Natural killer cell (primary cell): ENCODE results near the gene CYTH4. TPM values are rescaled to one million over a fixed set of nuclear protein-coding genes. Genes with fewer than 3 reads are reported as not detected.

ENCODE experiments used
- ATAC-seq, 3 donors: fragments of 150-1000 bp in 2 of 3; fragments of 200-7000 bp in 1 of 3; cut with Tn5 transposase; 1 replicate in 1 of 3; 2 replicates in 2 of 3; pipeline ENCODE4 v1.10.0; 2021; ENCODE audit warnings: mild to moderate bottlenecking in 2 of 3, moderate library complexity in 2 of 3
- DNase-seq, 2 donors: peaks; one replicate each; pipeline versions ENCODE4 v3.0.0 to v3.0.0-alpha.2; 2013 to 2021; ENCODE audit warnings: mixed read lengths in 1 of 2
- H3K27ac ChIP-seq: one replicate; pipeline ENCODE4 v1.5.1; 2013; ENCODE audit warnings: mild to moderate bottlenecking, low read length
- H3K27me3 ChIP-seq: one replicate; pipeline ENCODE4 v1.6.1; 2013; ENCODE audit warnings: low read length; ENCODE audit not compliant: control insufficient read depth, insufficient read depth
- H3K36me3 ChIP-seq: one replicate; pipeline ENCODE4 v1.6.1; 2013; ENCODE audit warnings: low read length; ENCODE audit not compliant: control insufficient read depth, insufficient read depth
- H3K4me1 ChIP-seq: one replicate; pipeline ENCODE4 v1.6.1; 2013; ENCODE audit warnings: low read length; ENCODE audit not compliant: control insufficient read depth, insufficient read depth
- H3K4me3 ChIP-seq: one replicate; pipeline ENCODE4 v1.5.1; 2013; ENCODE audit warnings: low read length
- H3K9me3 ChIP-seq: one replicate; pipeline ENCODE4 v1.6.1; 2013; ENCODE audit warnings: low read length; ENCODE audit not compliant: control insufficient read depth, insufficient read depth
- H3K27ac Mint-ChIP-seq, 2 donors: one replicate each; pipeline ENCODE4 v1.8.0; 2022; ENCODE audit warnings: mild to moderate bottlenecking in 2 of 2, mixed read lengths in 2 of 2, moderate library complexity in 1 of 2
- H3K27me3 Mint-ChIP-seq, 2 donors: one replicate each; pipeline ENCODE4 v1.8.0; 2022; ENCODE audit warnings: low read depth in 2 of 2, mixed read lengths in 2 of 2
- H3K36me3 Mint-ChIP-seq: one replicate; pipeline ENCODE4 v1.8.0; 2022; ENCODE audit warnings: mixed read lengths
- H3K4me1 Mint-ChIP-seq, 2 donors: one replicate each; pipeline ENCODE4 v1.8.0; 2022; ENCODE audit warnings: mixed read lengths in 2 of 2
- H3K4me3 Mint-ChIP-seq: one replicate; pipeline ENCODE4 v1.8.0; 2022; ENCODE audit warnings: mild to moderate bottlenecking, moderate library complexity, mixed read lengths
- H3K9me3 Mint-ChIP-seq, 2 donors: one replicate each; pipeline ENCODE4 v1.8.0; 2022; ENCODE audit warnings: mixed read lengths in 2 of 2
- CTCF ChIP-seq: fragments of 200-600 bp; IDR thresholded peaks from one replicate; pipeline ENCODE4 v1.8.0; 2022; ENCODE audit warnings: antibody characterized with exemption
- WGBS: methylation state at CpG from one replicate; pipeline ENCODE4 v1.1.7; 2013; ENCODE audit warnings: missing lambda C conversion rate; ENCODE audit not compliant: insufficient coverage; 5-methylcytosine and 5-hydroxymethylcytosine counted together
- intact Hi-C: fragments of 100-400 bp; cut with micrococcal nuclease; formaldehyde crosslinking; loops from one replicate; pipeline ENCODE4 v1.14.2; 2022
- total RNA-seq, 4 donors: library from RNA; stranded (reverse); fragments of 120-200 nt in 1 of 4; gene quantifications; one replicate each; pipeline versions ENCODE4 v1.2.3 to v1.2.4, GENCODE V29; 2013 to 2022

Gene CYTH4
- total RNA-seq, 3 donors from 2014 or later (not counting 1 experiment from before 2014, with no cell fraction given) = 219 to 260 (median 249) TPM

DNA sequence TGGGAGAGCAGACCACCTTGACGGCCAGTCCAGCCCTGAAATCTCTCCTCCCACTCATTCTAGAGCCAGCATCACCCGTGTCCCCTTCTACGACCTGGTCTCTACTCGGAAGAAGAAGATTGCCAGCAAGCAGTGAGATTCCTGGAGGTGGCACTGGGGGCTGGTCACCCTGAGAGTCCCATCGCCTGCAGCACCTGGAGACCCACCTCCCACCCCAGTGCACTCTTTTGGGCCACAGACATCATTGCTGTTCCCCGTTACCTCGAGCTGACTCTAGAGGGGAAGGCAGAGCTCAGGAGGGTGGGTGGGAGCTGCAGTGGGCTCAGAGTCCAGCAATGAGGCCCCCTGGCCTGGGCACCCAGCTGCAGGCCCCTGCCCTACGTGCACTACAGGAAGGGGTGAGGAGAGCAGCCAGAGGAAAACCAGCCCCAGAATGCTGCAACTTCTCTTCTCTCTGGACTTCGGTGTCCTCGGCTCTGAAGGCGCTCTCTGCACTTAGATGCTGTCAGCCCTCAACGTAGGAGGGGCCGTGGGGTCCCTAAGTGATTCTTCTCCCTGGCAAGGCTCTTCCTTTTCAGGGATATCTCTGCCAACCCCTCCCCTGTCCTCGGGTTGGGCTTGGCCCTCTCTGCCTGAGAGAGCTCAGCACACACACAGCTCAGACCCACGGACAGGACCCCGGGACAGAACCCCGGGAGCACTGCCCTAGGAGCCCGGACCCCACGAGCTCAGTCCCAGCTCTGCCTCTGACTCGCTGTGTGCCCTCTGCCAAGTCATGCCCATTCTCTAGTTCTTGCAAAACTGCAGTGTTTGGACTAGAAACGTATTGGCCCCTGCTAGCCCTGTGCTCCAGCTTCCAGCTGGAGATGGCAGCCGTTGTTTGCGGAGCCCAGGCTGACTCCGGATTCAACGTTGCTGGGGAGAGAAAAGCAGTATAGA lies 31.3 kb downstream of the CYTH4 start:
- no peaks in the 10 kb centered on the region for H3K36me3 Mint-ChIP-seq
- H3K4me3 ChIP-seq = no peak overlapping the region
- no peak for TF ChIP-seq CTCF
- peak overlapping the region; percentile 46 for H3K27ac ChIP-seq
- H3K36me3 ChIP-seq = peaks cover 59% of the 10 kb centered on the region
- H3K9me3 Mint-ChIP-seq = no peaks in the 10 kb centered on the region
- no peaks in the 10 kb centered on the region for H3K27me3 ChIP-seq
- peak overlapping the region; percentile 58 to 93 for H3K27ac Mint-ChIP-seq
- no peaks in the 10 kb centered on the region for H3K9me3 ChIP-seq
- no peaks in the 10 kb centered on the region for H3K27me3 Mint-ChIP-seq
- peaks cover 72% of the 10 kb centered on the region for H3K4me1 ChIP-seq
- ATAC-seq (no peak), DNase-seq (no peak)
- H3K4me3 Mint-ChIP-seq = peak overlapping the region; percentile 25
- H3K4me1 Mint-ChIP-seq = peaks cover 51 to 73% of the 10 kb centered on the region in 2 donors
- intact Hi-C loops = loop anchor here (10.0 kb wide), 1 partner anchor 181 kb away; no protein-coding TSS in a partner anchor
- WGBS = 73% methylated on average over 25 of the region's 25 CpGs

DNA sequence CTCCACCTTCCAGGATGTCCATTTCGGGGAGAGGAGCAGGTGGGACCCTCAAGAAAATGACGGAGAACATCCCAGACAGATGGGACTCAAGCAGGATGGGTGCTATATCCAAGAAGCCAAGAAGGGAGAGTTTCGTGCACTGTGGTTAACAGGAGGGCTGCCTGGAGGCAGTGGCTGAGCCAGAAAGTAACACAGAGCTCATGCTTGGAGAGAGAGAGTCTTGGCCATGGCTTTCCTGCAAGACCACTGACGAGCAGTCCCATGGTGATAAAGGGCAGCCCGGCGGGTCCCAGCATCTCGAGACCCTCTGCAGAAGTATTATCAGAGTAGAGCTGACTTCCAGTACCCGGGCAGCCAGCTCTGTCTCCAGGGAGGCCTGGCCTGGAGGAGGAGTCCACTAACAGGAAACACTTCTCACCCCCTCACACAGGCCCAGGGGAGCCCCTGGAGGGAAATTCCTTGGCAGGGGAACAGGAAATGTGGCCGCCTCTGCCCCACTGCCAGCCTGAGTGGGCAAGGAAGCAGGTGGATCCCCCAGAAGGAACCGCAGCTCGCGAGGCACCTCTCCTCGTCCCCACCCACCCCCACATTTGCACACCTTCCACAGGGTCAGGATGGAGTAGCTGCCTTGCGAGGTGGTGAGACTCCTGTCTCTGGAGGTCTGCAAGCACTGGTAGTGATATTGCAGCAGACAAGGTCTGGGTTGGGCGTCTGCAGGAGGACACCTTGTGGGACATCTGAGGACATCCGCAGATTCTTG lies 32.2 kb downstream of the CYTH4 start:
- Histone ChIP-seq H3K36me3 (peaks cover 52% of the 10 kb centered on the region), H3K9me3 (no peaks in the 10 kb centered on the region), H3K27me3 (no peaks in the 10 kb centered on the region), H3K27ac (peak overlapping the region; percentile 46), H3K4me1 (peaks cover 64% of the 10 kb centered on the region), H3K4me3 (no peak overlapping the region)
- peak overlapping the region; percentile 58 to 93 for H3K27ac Mint-ChIP-seq
- H3K36me3 Mint-ChIP-seq = no peaks in the 10 kb centered on the region
- H3K4me1 Mint-ChIP-seq = peaks cover 44 to 64% of the 10 kb centered on the region in 2 donors
- 36% methylated on average over 12 of the region's 16 CpGs for WGBS
- no peaks in the 10 kb centered on the region for H3K27me3 Mint-ChIP-seq
- DNase-seq (peak in 1 of 2 donors; percentile 74), ATAC-seq (peak; percentile 12 to 49 (median 36))
- intact Hi-C loops = loop anchor here (10.0 kb wide), 1 partner anchor 180 kb away; no protein-coding TSS in a partner anchor
- H3K9me3 Mint-ChIP-seq = no peaks in the 10 kb centered on the region
- no peak for TF ChIP-seq CTCF
- H3K4me3 Mint-ChIP-seq = peak overlapping the region; percentile 25

DNA sequence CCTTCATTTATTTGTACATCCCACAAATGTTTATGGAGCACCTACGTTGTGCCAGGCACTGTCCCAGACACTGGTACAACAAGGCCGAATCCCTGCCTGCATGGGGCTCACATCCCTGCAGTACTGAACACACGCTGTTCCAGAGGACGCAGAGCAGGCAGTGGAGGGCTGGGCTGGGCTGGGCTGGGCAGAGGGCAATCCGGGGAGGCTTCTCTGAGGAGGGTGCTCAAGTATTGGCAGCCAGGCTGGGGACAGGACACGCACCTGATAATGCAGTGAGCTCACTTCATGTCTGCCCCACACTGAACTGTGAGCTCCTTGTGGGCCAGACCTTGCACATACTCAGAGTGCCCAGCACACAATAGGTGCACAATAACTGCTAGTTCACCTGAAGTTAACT lies 34.1 kb downstream of the CYTH4 start:
- H3K9me3 Mint-ChIP-seq = no peaks in the 10 kb centered on the region
- no peak overlapping the region for H3K27ac Mint-ChIP-seq
- H3K4me1 Mint-ChIP-seq = peaks cover 28 to 47% of the 10 kb centered on the region in 2 donors
- H3K27ac ChIP-seq = no peak overlapping the region
- H3K4me1 ChIP-seq = peaks cover 44% of the 10 kb centered on the region
- intact Hi-C loops = loop anchor here (10.0 kb wide), 1 partner anchor 178 kb away; no protein-coding TSS in a partner anchor
- no peak for TF ChIP-seq CTCF
- no peaks in the 10 kb centered on the region for H3K27me3 ChIP-seq
- DNase-seq (no peak), ATAC-seq (no peak)
- H3K36me3 Mint-ChIP-seq = no peaks in the 10 kb centered on the region
- no peak overlapping the region for H3K4me3 ChIP-seq
- H3K4me3 Mint-ChIP-seq = no peak overlapping the region
- 90% methylated on average over 6 of the region's 6 CpGs for WGBS
- peaks cover 33% of the 10 kb centered on the region for H3K36me3 ChIP-seq
- H3K9me3 ChIP-seq = no peaks in the 10 kb centered on the region
- H3K27me3 Mint-ChIP-seq = peaks cover 0 to 4% of the 10 kb centered on the region in 2 donors
